Limb (tissue), 2 donors: ENCODE results near the gene QRFPR.
"Not testable (repeated sequence)": the region's sequence is repeated elsewhere in the genome, so short reads cannot be mapped to it uniquely, and the experiment has no call there.

Experiments used
- DNase-seq, 2 donors: peaks; one replicate each; pipeline ENCODE4 v3.0.0-alpha.2; 2016; ENCODE audit errors: extremely low spot score in 2 of 2

QRFPR gene

DNA sequence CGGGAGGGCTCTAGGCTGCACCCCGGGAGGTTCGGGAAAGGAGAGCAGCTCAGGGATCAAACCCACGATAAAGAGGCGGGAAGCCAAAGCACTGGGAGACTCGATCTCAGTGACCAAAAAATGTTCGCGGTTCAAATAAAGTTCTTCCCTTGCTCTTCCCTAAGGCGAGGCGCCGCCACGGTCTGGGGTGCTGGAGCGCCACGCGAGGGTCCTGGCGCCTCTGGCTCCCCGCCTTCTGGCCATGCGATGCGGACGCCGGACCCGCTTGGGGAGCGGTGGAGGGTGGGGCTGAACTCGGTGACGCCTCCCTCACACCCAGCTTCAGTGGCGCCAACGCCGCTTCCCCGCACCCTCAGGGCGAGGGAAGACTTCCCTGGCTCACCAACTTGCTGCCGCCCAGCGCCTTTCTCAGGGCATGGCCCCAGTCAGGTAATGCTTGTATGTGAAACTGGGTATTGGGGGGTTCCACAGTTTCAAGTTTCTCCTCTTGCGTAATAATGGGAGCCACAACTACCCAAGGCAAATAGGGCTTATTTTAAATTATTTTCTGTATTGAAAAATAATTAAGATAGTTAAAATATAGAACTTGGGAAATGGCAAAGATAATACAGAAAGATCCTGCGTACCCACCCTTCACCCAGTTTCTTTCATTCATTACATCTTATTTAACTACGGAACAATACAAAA, at the start of gene QRFPR:
TSS of gene QRFPR (minus strand) at position 243 of the 687 bp plus-strand sequence. CDS start 371 bp downstream, outside the sequence.
- DNase-seq = peak in 1 of 2 donors; percentile 47

DNA sequence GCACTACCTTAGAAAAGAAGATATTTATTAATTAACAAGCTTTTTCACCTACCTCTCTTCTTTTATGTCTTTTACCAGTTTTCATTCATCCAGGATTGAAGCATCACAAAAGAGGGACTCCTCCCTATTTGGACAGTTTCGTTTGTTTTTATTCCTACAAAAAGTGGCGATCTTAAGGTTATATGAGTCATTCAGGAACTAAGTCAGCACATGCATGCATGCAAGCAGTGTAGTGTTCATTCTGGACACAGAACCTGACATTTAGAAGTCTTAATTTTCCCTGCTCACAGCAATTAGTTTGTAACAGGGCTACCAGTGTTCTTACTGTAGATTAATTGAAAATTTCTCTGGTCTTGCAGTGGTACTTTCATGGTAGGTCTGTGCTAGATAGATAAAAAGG, 47.9 kb upstream of the QRFPR start:
- no peak for DNase-seq

DNA sequence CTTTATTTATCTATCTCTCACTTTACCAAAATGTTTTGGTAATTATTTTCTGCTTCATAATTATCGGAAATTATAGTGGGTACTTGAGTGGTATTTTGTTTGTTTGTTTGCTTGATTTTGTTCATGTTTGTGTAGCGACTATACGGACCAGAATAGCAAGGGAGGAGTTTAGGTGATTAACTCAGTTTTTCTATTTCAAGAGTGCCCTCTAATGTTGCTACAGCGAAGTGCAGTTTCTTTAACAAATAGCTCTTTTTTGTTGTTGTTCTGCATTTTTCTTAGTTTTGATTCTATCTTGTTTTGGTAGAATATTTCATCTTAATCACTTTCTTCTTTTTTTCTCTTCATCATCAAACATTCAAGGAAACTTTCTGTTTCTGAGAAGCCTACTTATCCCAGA, 40.8 kb upstream of the QRFPR start:
- no peak for DNase-seq

- DNase-seq = no peak
Measured at GRCh38 chr4:121411151-121411744, 30.4 kb upstream of the QRFPR start.

- not testable (repeated sequence) for DNase-seq
Measured at GRCh38 chr4:121408567-121408966, 27.7 kb upstream of the QRFPR start.

- no peak for DNase-seq
Measured at GRCh38 chr4:121400632-121401031, 19.8 kb upstream of the QRFPR start.

DNA sequence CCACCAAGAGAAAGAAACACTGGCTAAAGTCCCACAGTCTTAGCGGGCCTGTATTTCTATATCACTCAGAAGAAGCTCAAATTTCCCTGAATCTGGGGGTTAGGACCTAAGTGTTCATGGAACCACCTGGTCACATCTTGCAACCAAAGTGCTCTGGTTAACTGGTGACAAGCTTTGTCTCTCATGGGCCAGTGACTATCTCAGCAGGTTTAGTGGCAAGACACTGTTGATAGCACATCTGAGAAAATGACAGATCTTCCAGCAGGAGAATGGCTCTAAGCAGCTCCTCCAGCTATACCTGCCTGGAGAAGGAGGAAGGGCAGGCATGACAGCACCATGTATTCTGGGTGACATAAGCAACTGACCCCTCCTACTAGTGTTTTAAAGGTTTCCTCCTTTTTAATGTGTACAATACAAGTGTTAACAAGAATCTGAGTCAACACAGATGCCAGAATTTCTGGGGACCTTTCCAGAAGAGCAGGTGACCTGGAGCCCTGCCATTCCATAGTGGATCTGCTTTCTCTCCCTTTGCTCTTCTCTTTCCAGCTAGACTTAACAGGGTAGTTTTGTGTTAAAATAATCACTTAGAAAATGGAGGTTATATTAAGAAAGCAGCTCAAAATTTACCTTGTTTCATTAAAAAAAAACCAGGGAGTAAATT, 17.3 kb upstream of the QRFPR start:
- no peak for DNase-seq

DNA sequence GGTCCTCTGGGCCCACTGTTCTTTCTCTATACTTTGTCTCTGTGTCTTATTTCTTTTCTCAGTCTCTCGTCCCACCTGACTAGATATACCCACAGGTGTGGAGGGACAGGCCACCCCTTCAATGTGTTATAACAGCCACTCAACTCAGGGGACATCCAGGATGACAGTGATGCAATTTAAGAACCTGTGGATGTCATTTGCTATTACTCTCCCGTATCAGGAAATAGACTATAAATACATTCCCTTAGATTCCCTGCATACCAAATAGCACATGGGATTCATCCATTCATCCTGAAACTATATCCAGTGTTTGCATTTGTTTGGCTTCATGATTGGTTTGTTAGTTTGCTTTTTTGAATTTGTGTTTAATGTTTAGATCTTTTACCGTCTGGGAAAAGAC, 16.6 kb upstream of the QRFPR start:
- no peak for DNase-seq

- DNase-seq = no peak
Measured at GRCh38 chr4:121392426-121393086, 11.7 kb upstream of the QRFPR start.

GRCh38 chr4:121390335-121390734, 9.5 kb upstream of the QRFPR start:
- DNase-seq = no peak

GRCh38 chr4:121379276-121379675, 1.5 kb downstream of the QRFPR start:
- no peak for DNase-seq

GRCh38 chr4:121377076-121377475, 3.7 kb downstream of the QRFPR start:
- no peak for DNase-seq

- DNase-seq = no peak
Measured at GRCh38 chr4:121376556-121376955, 4.3 kb downstream of the QRFPR start.

- no peak for DNase-seq
Measured at GRCh38 chr4:121376097-121376496, 4.7 kb downstream of the QRFPR start.

- no peak for DNase-seq
Measured at GRCh38 chr4:121375262-121375661, 5.6 kb downstream of the QRFPR start.

DNA sequence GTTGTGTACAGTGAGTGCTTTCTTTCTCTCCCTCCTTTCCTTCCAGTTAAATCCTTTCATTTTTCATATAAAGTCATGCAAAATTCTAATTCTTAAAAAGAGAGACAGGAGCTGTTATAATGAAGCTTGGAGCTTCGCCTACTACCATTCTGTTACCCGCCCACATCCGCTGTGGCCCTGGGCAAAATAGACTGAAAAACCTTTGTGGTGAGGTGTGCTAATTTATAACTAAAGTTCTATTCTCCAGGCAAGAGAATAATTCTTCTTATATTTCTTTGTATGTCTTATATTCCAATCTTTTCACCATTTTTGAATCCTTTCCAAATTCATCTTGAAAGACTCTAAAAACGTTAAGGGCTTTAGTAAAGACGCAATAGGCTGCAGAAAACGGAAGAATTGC, 7.0 kb downstream of the QRFPR start:
- no peak for DNase-seq

DNA sequence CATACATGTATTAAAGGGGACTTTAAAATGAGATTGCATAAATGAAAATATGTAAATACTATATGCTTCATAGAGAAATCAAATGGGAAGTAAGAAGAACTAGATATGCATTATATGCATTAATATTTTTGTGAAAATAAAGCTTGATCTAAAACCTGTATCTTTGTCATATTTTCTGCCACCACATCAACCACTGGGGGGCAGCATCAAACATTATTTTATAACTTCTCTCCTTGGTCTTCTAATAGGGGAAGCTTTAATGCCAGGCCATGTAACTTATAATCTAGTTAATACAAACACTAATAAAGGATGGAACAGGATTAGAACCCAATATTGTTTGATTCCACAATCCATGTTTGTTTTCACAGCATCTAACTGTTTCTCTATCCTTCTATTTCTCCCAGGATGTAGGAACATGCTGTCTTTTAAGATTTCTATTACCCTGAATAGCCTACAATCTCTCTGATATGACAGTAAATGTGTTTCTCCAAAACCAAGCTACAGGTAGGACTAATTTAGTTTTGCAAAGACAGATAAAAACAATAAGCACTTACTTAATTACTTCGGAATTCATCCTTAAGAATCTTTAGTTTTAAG, 10.0 kb downstream of the QRFPR start:
- DNase-seq = peak; percentile 51 to 64

DNA sequence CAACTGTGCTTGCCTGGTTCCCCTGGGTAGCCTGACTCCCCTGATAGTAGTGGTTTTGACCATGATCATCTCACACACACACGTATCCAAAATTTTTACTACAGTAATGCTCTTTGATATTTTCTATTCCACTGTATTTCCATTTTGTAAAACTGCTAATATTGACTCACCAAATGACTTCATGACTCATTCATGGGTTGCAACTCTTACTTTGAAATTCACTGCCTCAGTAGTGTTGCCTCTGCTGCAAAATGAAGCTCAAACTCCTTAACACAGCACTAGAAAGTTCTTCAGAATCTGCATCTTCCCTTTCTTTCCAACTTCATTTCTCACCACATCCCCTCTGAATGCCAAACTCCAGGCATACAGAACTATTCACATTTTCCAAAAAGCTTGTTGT, 20.3 kb downstream of the QRFPR start:
- DNase-seq = no peak

DNA sequence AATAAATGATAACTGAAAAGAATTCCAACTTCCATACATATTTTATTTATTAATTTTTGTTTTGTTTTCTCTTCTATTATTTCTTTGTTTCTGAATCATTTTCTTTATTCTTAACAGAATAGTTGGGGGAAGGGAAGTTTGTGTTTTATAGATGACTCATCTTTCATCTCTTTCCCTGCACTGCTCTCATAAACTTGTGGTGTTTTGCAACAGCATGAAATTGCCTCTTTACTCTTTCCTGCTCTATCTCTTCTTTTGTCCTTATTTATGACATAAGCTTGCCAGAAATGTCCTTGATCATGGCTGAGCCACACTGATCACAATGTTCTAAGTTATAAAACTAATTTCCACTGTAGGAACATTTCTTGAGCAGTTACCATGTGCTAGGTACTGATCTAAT, 22.3 kb downstream of the QRFPR start:
- DNase-seq = no peak

DNA sequence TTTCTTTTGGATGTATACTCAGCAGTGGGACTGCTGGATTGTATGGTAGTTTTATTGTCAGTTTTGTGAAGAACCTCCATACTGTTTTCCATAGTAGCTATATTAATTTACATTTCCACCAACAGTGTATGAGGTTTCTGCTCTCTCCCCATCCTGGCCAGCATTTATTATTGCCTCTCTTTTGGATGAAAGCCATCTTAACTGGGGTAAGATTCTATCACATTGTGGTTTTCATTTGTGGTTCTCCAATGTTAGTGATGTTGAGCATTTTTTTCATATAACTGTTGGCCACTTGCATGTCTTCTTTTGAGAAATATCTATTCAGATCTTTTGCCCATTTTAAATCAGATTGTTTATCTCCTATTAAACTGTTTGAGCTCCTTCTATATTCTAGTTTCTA, 27.6 kb downstream of the QRFPR start:
- no peak for DNase-seq

GRCh38 chr4:121344098-121344497, 36.7 kb downstream of the QRFPR start:
- no peak for DNase-seq

- DNase-seq = no peak
Measured at GRCh38 chr4:121340247-121340646, 40.6 kb downstream of the QRFPR start.
